Measurements from ENCODE around the gene BPIFB6. TPM values are rescaled to one million over a fixed set of nuclear protein-coding genes. Genes with fewer than 3 reads are reported as not detected.

The BPIFB6 gene
- total and polyA plus RNA-seq, 2 of the 4 experiments (the other 2 are of a cell fraction): not detected

- Histone ChIP-seq H3K14ac (replicated peaks; ENCODE audit: low read depth, low read length) (no peak overlapping the region), H3K56ac (ENCODE audit: extremely low read depth, insufficient read depth, low read length) (no peak overlapping the region), H4K8ac (ENCODE audit: low read depth in 2 of 2, low read length in 2 of 2) (no peak overlapping the region), H3K23ac (ENCODE audit: low read depth, low read length) (no peak overlapping the region), H3K36me3 (ENCODE audit: control insufficient read depth, insufficient read depth, low read length) (no peaks in the 10 kb centered on the region), H3K18ac (ENCODE audit: low read depth, low read length) (no peak overlapping the region), H4K91ac (ENCODE audit: insufficient read depth, low read depth, low read length) (no peak overlapping the region), H3K4me1 (ENCODE audit: control insufficient read depth, insufficient read depth, low read length) (no peaks in the 10 kb centered on the region), H3K79me1 (ENCODE audit: low read depth in 1 of 2, low read length in 2 of 2) (no peaks in the 10 kb centered on the region), H3K4ac (ENCODE audit: low read depth, low read length) (no peak overlapping the region), H2BK20ac (ENCODE audit: low read depth, low read length) (no peak overlapping the region), H2BK15ac (ENCODE audit: low read depth, low read length) (no peak overlapping the region), H3K4me3 (ENCODE audit: insufficient read depth, low read depth, low read length) (no peak overlapping the region), H3K4me2 (ENCODE audit: low read depth, low read length) (no peak overlapping the region), H3K9me1 (ENCODE audit: insufficient read depth, low read length) (no peaks in the 10 kb centered on the region), H4K20me1 (ENCODE audit: insufficient read depth, low read length) (no peaks in the 10 kb centered on the region), H3K9me3 (ENCODE audit: control insufficient read depth, insufficient read depth, low read length) (no peaks in the 10 kb centered on the region), H2AK5ac (ENCODE audit: low read depth, low read length) (no peak overlapping the region), H3K27me3 (ENCODE audit: control insufficient read depth, insufficient read depth, low read length) (peaks cover 6% of the 10 kb centered on the region), H2AK9ac (replicated peaks; ENCODE audit: low read depth, low read length, poor library complexity) (no peak overlapping the region), H4K5ac (ENCODE audit: low read depth, low read length) (no peak overlapping the region), H2BK120ac (ENCODE audit: low read depth, low read length) (no peak overlapping the region), H3K27ac (ENCODE audit: insufficient read depth, low read length) (no peak overlapping the region), H2BK5ac (ENCODE audit: low read depth, low read length, poor library complexity, severe bottlenecking) (no peak overlapping the region), H2AFZ (replicated peaks; ENCODE audit: low read length, poor library complexity) (no peak overlapping the region), H3K9ac (ENCODE audit: low read depth, low read length) (no peak overlapping the region)
- ATAC-seq (ENCODE audit: low read depth) (no peak), DNase-seq (no peak)
- in situ Hi-C loops (cut with MboI; ENCODE audit: low sequenced_read_pairs) (no loop called here), intact Hi-C loops (cut with micrococcal nuclease) (no loop called here), dilution Hi-C loops (cut with HindIII; ENCODE audit: low sequenced_read_pairs, unreplicated experiment) (no loop called here)
- WGBS, 2 experiments (ENCODE audit: extremely low coverage in 2 of 2, insufficient read length in 1 of 2): 40% methylated on average over 3 of the region's 9 CpGs; no CpG with 5 or more reads in 1 of the 2 experiments
- CTCF ChIA-PET: no interaction called here
- no peak for TF ChIP-seq RFX5 (IDR thresholded peaks at IDR 0.05; ENCODE audit: low read depth, low read length)
- no peak for TF ChIP-seq FOS (IDR thresholded peaks at IDR 0.05; ENCODE audit: low read depth, low read length)
- no peak for TF ChIP-seq CEBPB (IDR thresholded peaks at IDR 0.05; ENCODE audit: low read depth, low read length)
- no peak for TF ChIP-seq NFE2L2 (IDR thresholded peaks at IDR 0.05; ENCODE audit: low read depth, low read length)
- no peak for TF ChIP-seq RAD21 (IDR thresholded peaks at IDR 0.05; ENCODE audit: low read length)
- no peak for TF ChIP-seq MAFK (IDR thresholded peaks at IDR 0.05; ENCODE audit: low read depth, low read length)
- TF ChIP-seq POLR2A (IDR thresholded peaks at IDR 0.05; ENCODE audit: low read depth, low read length): no peak
- TF ChIP-seq MAZ (IDR thresholded peaks at IDR 0.05; ENCODE audit: borderline replicate concordance, low read depth, low read length): no peak
- TF ChIP-seq ELK1 (IDR thresholded peaks at IDR 0.05; ENCODE audit: borderline replicate concordance, low read depth, low read length): no peak
- TF ChIP-seq MXI1 (IDR thresholded peaks at IDR 0.05; ENCODE audit: borderline replicate concordance, low read depth, low read length): no peak
- TF ChIP-seq CTCF (conservative IDR thresholded peaks at IDR 0.05; ENCODE audit: low read depth, low read length): no peak
- no peak for TF ChIP-seq RCOR1 (IDR thresholded peaks at IDR 0.05; ENCODE audit: insufficient replicate concordance, low read length)
- no peak for TF ChIP-seq USF2 (IDR thresholded peaks at IDR 0.05; ENCODE audit: low read depth, low read length)
- TF ChIP-seq BHLHE40 (IDR thresholded peaks at IDR 0.05; ENCODE audit: low read depth, low read length): no peak
- POLR2A ChIA-PET (ENCODE audit: unreplicated experiment): no interaction called here
- no TSS peak for BruUV-seq (replicated peaks)
Observed at GRCh38 chr20:32984631-32985354, 46.7 kb upstream of the BPIFB6 start.

All from IMR-90 (cell line).